PFSK-1 (cell line): ENCODE results near the gene EXOC6.

Experiments
- FOXP2 ChIP-seq: optimal IDR thresholded peaks from 2 replicates; pipeline ENCODE3; 2011; ENCODE audit warnings: borderline replicate concordance, control low read depth, inconsistent platforms; ENCODE audit not compliant: insufficient read depth; ENCODE audit errors: extremely low read length, extremely low read depth
- POLR2AphosphoS5 ChIP-seq: IDR thresholded peaks from 2 replicates; pipeline ENCODE4 v1.6.1; 2012; ENCODE audit warnings: low read depth, mild to moderate bottlenecking, control low read depth, low read length, moderate library complexity
- REST ChIP-seq, 2 experiments: IDR thresholded peaks; 2 replicates each; pipeline versions ENCODE4 v1.6.1 to v1.8.0; 2011 to 2012; ENCODE audit warnings: low read depth in 2 of 2, low read length in 2 of 2, control low read depth in 1 of 2, inconsistent platforms in 1 of 2, mild to moderate bottlenecking in 1 of 2, moderate library complexity in 1 of 2; ENCODE audit not compliant: insufficient read depth in 1 of 2
- SIN3A ChIP-seq: IDR thresholded peaks from 2 replicates; pipeline ENCODE4 v1.6.1; 2012; ENCODE audit warnings: mild to moderate bottlenecking, low read length, moderate library complexity, borderline replicate concordance; ENCODE audit not compliant: insufficient read depth
- TAF1 ChIP-seq: IDR thresholded peaks from 2 replicates; pipeline ENCODE4 v1.6.1; 2012; ENCODE audit warnings: low read length, control low read depth, borderline replicate concordance; ENCODE audit not compliant: insufficient read depth

EXOC6 gene

DNA sequence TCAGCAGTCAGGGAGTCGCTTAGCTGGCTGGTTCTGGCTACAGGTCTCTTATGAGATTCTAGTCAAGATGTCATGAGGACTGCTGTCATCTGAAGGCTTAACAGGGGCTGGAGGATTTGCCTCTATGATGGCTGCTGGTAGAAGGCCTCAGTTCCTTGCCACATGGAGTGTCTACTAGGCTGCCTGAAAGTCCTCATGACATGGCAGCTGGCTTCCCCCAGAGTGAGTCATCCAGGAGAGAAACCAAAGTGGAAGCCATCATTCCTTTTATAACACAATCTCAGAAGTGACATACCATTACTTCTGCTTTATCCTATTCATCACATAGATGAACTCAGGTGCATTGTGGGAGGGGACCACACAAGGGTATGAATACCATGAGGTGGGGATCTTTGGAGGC, 75.1 kb downstream of the EXOC6 start:
- TF ChIP-seq REST (IDR thresholded peaks at IDR 0.05; ENCODE audit: insufficient read depth in 1 of 2, low read depth in 2 of 2, low read length in 2 of 2): no peak
- no peak for TF ChIP-seq SIN3A
- TF ChIP-seq TAF1: no peak
- TF ChIP-seq FOXP2: no peak
- no peak for TF ChIP-seq POLR2AphosphoS5

DNA sequence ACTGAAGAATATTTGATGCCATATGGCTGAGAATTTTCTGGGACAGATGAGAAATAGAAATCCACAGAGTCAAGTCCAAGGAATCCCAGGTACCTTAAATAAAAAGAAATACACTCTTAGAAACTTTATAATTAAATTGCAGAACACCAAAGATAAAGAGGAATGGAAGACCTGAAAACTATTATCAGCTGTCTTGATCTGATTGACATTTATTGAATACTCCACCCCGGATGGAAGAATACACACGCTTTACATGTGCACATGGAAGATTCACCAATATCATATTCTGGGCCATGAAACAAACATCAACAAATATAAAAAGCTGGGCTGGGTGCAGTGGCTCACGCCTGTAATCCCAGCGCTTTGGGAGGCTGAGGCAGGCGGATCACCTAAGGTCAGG, 81.6 kb downstream of the EXOC6 start:
- TF ChIP-seq FOXP2 (no peak), TAF1 (no peak), SIN3A (no peak), POLR2AphosphoS5 (no peak), REST (IDR thresholded peaks at IDR 0.05; ENCODE audit: insufficient read depth in 1 of 2, low read depth in 2 of 2, low read length in 2 of 2) (no peak)

GRCh38 chr10:92931597-92931996, 83.3 kb downstream of the EXOC6 start:
- TF ChIP-seq REST (IDR thresholded peaks at IDR 0.05; ENCODE audit: insufficient read depth in 1 of 2, low read depth in 2 of 2, low read length in 2 of 2) (no peak), SIN3A (no peak), POLR2AphosphoS5 (no peak), FOXP2 (no peak), TAF1 (no peak)

- no peak for TF ChIP-seq TAF1
- TF ChIP-seq REST (IDR thresholded peaks at IDR 0.05; ENCODE audit: insufficient read depth in 1 of 2, low read depth in 2 of 2, low read length in 2 of 2): no peak
- TF ChIP-seq FOXP2: no peak
- no peak for TF ChIP-seq POLR2AphosphoS5
- no peak for TF ChIP-seq SIN3A
Observed at GRCh38 chr10:92937876-92938275, 89.6 kb downstream of the EXOC6 start.

DNA sequence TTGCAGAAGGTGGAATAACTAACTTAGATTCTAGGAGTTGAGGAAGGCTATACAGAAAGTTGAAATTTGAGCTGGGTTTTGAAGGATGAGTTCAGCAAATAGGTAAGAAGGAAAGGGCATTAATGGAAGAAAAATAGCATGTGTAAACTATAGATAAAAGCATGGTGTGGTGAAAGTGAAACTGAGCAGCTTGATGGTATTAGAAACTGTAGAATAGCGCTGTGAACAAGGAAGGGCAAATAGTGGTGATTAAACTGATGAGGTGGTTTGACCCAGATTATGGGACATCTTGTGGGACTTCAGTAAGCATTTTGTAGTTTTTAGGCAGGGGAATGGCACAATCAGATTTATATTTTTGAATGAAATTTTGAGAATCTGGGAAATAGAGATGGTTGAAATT, 90.5 kb downstream of the EXOC6 start:
- no peak for TF ChIP-seq POLR2AphosphoS5
- no peak for TF ChIP-seq TAF1
- TF ChIP-seq REST (IDR thresholded peaks at IDR 0.05; ENCODE audit: insufficient read depth in 1 of 2, low read depth in 2 of 2, low read length in 2 of 2): no peak
- no peak for TF ChIP-seq FOXP2
- no peak for TF ChIP-seq SIN3A
